ENCODE measurements around the gene KRT7. TPM values are rescaled to one million over a fixed set of nuclear protein-coding genes. Genes with fewer than 3 reads are reported as not detected.

KRT7 gene
- total RNA-seq, 2 experiments from 2014 or later: 1.1 to 1.8 TPM

GRCh38 chr12:52224151-52224550 is 8.9 kb upstream of the KRT7 start:
- CTCF ChIA-PET: interaction anchor here (1.3 kb wide), 1 partner anchor 33 kb away, joined by 3 read pairs; no protein-coding TSS in a partner anchor
- POLR2A ChIA-PET: no interaction called here

- ChIA-PET CTCF (no interaction called here), POLR2A (no interaction called here)
Observed at GRCh38 chr12:52225752-52226151, 7.3 kb upstream of the KRT7 start.

GRCh38 chr12:52226446-52226845 is 6.6 kb upstream of the KRT7 start:
- POLR2A ChIA-PET: no interaction called here

GRCh38 chr12:52227606-52228166 is 5.4 kb upstream of the KRT7 start:
- ChIA-PET CTCF (no interaction called here), POLR2A (no interaction called here)

More at GRCh38 chr12:52226446-52226845, 6.6 kb upstream of the KRT7 start:
- CTCF ChIA-PET: no interaction called here

GRCh38 chr12:52228366-52228765 is 4.7 kb upstream of the KRT7 start:
- CTCF ChIA-PET: no interaction called here
- POLR2A ChIA-PET: no interaction called here

- CTCF ChIA-PET: no interaction called here
Observed at GRCh38 chr12:52228931-52229330, 4.1 kb upstream of the KRT7 start.

GRCh38 chr12:52229836-52230343 is 3.2 kb upstream of the KRT7 start:
- CTCF ChIA-PET: no interaction called here
- POLR2A ChIA-PET: no interaction called here

More at GRCh38 chr12:52228931-52229330, 4.1 kb upstream of the KRT7 start:
- POLR2A ChIA-PET: no interaction called here

GRCh38 chr12:52230364-52231281 is 2.4 kb upstream of the KRT7 start:
- ChIA-PET POLR2A (no interaction called here), CTCF (no interaction called here)

- CTCF ChIA-PET: no interaction called here
- POLR2A ChIA-PET: no interaction called here
Observed at GRCh38 chr12:52231305-52232202, 1.5 kb upstream of the KRT7 start.

GRCh38 chr12:52232203-52232673 is 805 bp upstream of the KRT7 start:
- POLR2A ChIA-PET: no interaction called here
- CTCF ChIA-PET: no interaction called here

GRCh38 chr12:52233462-52234207 is 592 bp downstream of the KRT7 start:
- CTCF ChIA-PET: no interaction called here
- POLR2A ChIA-PET: no interaction called here

GRCh38 chr12:52234223-52234810 is 1.3 kb downstream of the KRT7 start:
- ChIA-PET CTCF (no interaction called here), POLR2A (no interaction called here)

- CTCF ChIA-PET: no interaction called here
- POLR2A ChIA-PET: no interaction called here
Observed at GRCh38 chr12:52235001-52235764, 2.1 kb downstream of the KRT7 start.

GRCh38 chr12:52235822-52236361 is 2.8 kb downstream of the KRT7 start:
- POLR2A ChIA-PET: no interaction called here
- CTCF ChIA-PET: no interaction called here

- CTCF ChIA-PET: interaction anchor here (0.5 kb wide), 1 partner anchor 29 kb away, joined by 3 read pairs; no protein-coding TSS in a partner anchor
- POLR2A ChIA-PET: no interaction called here
Observed at GRCh38 chr12:52236386-52237050, 3.5 kb downstream of the KRT7 start.

- POLR2A ChIA-PET: no interaction called here
- CTCF ChIA-PET: interaction anchor here (1.3 kb wide), 1 partner anchor 40 kb away, joined by 3 read pairs; no protein-coding TSS in a partner anchor
Observed at GRCh38 chr12:52238207-52238840, 5.3 kb downstream of the KRT7 start.

Data from activated CD8-positive, alpha-beta memory T cell treated with anti-CD3 and anti-CD28 coated beads for 36 hours (primary cell).